RWPE1 (cell line): ENCODE data around the gene HPX.

Source experiments
- CTCF ChIA-PET: fragments of 350-600 bp; sonication (Branson Sonifier 250); formaldehyde crosslinking; extraction: SDS; loops from one replicate; lab custom pipeline; 2021; lab: Yijun Ruan, JAX
- POLR2A ChIA-PET: fragments of 400-600 bp; formaldehyde crosslinking; extraction: SDS; loops from one replicate; lab custom pipeline; 2020; ENCODE audit warnings: antibody characterized with exemption; ENCODE audit not compliant: low non-redundant PET; lab: Yijun Ruan, JAX
- DNase-seq: peaks from one replicate; pipeline ENCODE4 v3.0.0; 2012; ENCODE audit warnings: low spot score
- H3K27ac ChIP-seq: fragments of 450-650 bp; 2 replicates; pipeline ENCODE4 v1.5.1; 2017
- CTCF ChIP-seq: fragments of 450-650 bp; conservative IDR thresholded peaks from 2 replicates; pipeline ENCODE4 v1.5.1; 2017; ENCODE audit warnings: low read depth, mild to moderate bottlenecking

Gene HPX

GRCh38 chr11:6404342-6405051, 36.3 kb downstream of the HPX start:
- ChIA-PET CTCF (interaction anchor here (0.5 to 1.1 kb wide), 2 partner anchors 34 to 175 kb away, joined by 3 to 5 read pairs; no protein-coding TSS in a partner anchor), POLR2A (no interaction called here)
- H3K27ac ChIP-seq: no peak overlapping the region
- DNase-seq: no peak
- TF ChIP-seq CTCF: no peak

- no peak for TF ChIP-seq CTCF
- H3K27ac ChIP-seq: no peak overlapping the region
- no peak for DNase-seq
- CTCF ChIA-PET: interaction anchor here (0.5 to 1.5 kb wide), 2 partner anchors 24 to 35 kb away, joined by 3 to 4 read pairs; no protein-coding TSS in a partner anchor
- POLR2A ChIA-PET: interaction anchor here (0.5 kb wide), 1 partner anchor 168 kb away, joined by 3 read pairs; no protein-coding TSS in a partner anchor
Measured at GRCh38 chr11:6403539-6403938, 37.2 kb downstream of the HPX start.

- ChIA-PET CTCF (interaction anchor here (1.5 kb wide), 1 partner anchor 23 kb away, joined by 4 read pairs; no protein-coding TSS in a partner anchor), POLR2A (no interaction called here)
- no peak overlapping the region for H3K27ac ChIP-seq
- no peak for TF ChIP-seq CTCF
- no peak for DNase-seq
Measured at GRCh38 chr11:6402561-6402981, 38.2 kb downstream of the HPX start.

GRCh38 chr11:6402061-6402470, 38.7 kb downstream of the HPX start:
- ChIA-PET CTCF (interaction anchor here (0.6 kb wide), 1 partner anchor 42 kb away, joined by 3 read pairs; no protein-coding TSS in a partner anchor), POLR2A (no interaction called here)
- H3K27ac ChIP-seq: no peak overlapping the region
- no peak for TF ChIP-seq CTCF
- no peak for DNase-seq

GRCh38 chr11:6401464-6401863, 39.3 kb downstream of the HPX start:
- CTCF ChIA-PET: interaction anchor here (0.6 kb wide), 2 partner anchors 42 to 1115 kb away, joined by 3 read pairs; no protein-coding TSS in a partner anchor

More at GRCh38 chr11:6401464-6401863, 39.3 kb downstream of the HPX start:
- no peak for DNase-seq
- no peak overlapping the region for H3K27ac ChIP-seq
- no peak for TF ChIP-seq CTCF
- POLR2A ChIA-PET: no interaction called here
